K562 (cell line): ENCODE measurements around the gene MDM1.

Experiments used
- FUS ChIP-seq: fragments of 200-400 bp; formaldehyde crosslinking; optimal IDR thresholded peaks from 2 replicates; pipeline ENCODE3; 2017; ENCODE audit warnings: low read depth, low read length
- NCOA1 ChIP-seq: fragments of 450-650 bp; IDR thresholded peaks from 2 replicates; pipeline ENCODE4 v1.6.1; 2016; ENCODE audit warnings: low read depth
- PRMT5 ChIP-seq: sonication (generic); formaldehyde crosslinking; IDR thresholded peaks from 2 replicates; pipeline ENCODE4 v1.5.0; 2020; ENCODE audit warnings: missing genetic modification reagents
- SMARCA5 ChIP-seq: fragments of 450-650 bp; IDR thresholded peaks from 2 replicates; pipeline ENCODE4 v1.6.1; 2016
- TARDBP ChIP-seq: fragments of 450-650 bp; IDR thresholded peaks from 2 replicates; pipeline ENCODE4 v1.6.1; 2016

DNA sequence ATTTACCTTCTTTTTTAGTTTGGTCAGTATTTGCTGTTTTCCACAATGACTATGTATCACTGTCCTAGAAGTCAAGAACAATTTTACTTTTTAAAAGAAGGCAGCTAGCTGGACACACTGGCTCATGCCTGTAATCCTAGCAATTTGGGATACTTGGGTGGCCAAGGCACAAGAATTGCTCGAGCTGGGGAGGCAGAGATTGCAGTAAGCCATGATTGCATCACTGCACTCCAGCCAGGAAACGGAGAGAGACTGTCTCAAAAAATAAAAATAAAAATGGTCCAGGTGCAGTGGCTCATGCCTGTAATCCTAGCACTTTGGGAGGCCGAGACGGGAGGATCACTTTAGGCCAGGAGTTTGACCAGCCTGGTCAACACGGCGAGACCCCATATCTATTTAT lies 28.3 kb downstream of the MDM1 start:
- TF ChIP-seq NCOA1 (no peak), SMARCA5 (no peak), PRMT5 (CRISPR knock-in tag) (no peak), TARDBP (no peak), FUS (no peak)
